SU-DHL-6 (cell line): ENCODE data around the gene ROR1.

Experiments used
- H2AFZ ChIP-seq: fragments of 200-600 bp; sonication (generic); 2 replicates; pipeline ENCODE4 v1.6.1; 2014; ENCODE audit warnings: low read depth, mild to moderate bottlenecking, moderate library complexity, mixed read lengths, antibody characterized with exemption, low read length; ENCODE audit not compliant: severe bottlenecking
- H3F3A ChIP-seq: fragments of 200-600 bp; shearing (Covaris generic); 2 replicates; pipeline ENCODE4 v1.6.0; 2016; ENCODE audit warnings: antibody characterized with exemption, mild to moderate bottlenecking; ENCODE audit not compliant: insufficient read depth
- H3K27ac ChIP-seq: fragments of 200-600 bp; sonication (generic); 2 replicates; pipeline ENCODE4 v1.5.1; 2016; ENCODE audit warnings: low read depth, mild to moderate bottlenecking, low read length, moderate library complexity, mixed read lengths
- H3K27me3 ChIP-seq: fragments of 200-600 bp; sonication (generic), shearing (Covaris generic); 2 replicates; pipeline ENCODE4 v1.6.0; 2014; ENCODE audit warnings: mild to moderate bottlenecking, low read length
- H3K36me3 ChIP-seq: fragments of 200-600 bp; sonication (generic); 2 replicates; pipeline ENCODE4 v1.6.1; 2014; ENCODE audit warnings: mild to moderate bottlenecking, low read length, mixed read lengths
- H3K4me2 ChIP-seq: fragments of 300-600, 200-600 bp; shearing (Covaris generic), sonication (generic); 2 replicates; pipeline ENCODE4 v1.6.0; 2014; ENCODE audit warnings: low read length, low read depth, mild to moderate bottlenecking; ENCODE audit not compliant: poor library complexity, severe bottlenecking
- H3K4me3 ChIP-seq: fragments of 200-600 bp; sonication (generic); 2 replicates; pipeline ENCODE4 v1.5.1; 2014; ENCODE audit warnings: antibody characterized with exemption, low read length, mild to moderate bottlenecking, mixed read lengths; ENCODE audit not compliant: insufficient read depth, poor library complexity, severe bottlenecking
- H3K79me2 ChIP-seq: fragments of 200-600 bp; sonication (generic); 2 replicates; pipeline ENCODE4 v1.6.1; 2014; ENCODE audit warnings: mild to moderate bottlenecking, low read length, moderate library complexity; ENCODE audit not compliant: insufficient read depth
- H3K9ac ChIP-seq: fragments of 200-600 bp; sonication (generic); 2 replicates; pipeline ENCODE4 v1.7.0; 2014; ENCODE audit warnings: mild to moderate bottlenecking, low read length
- H3K9me2 ChIP-seq: fragments of 200-600 bp; sonication (generic); replicated peaks from 2 replicates; pipeline ENCODE4 v1.6.1; 2014; ENCODE audit warnings: low read length; ENCODE audit not compliant: insufficient read depth
- H3K9me3 ChIP-seq: fragments of 200-600 bp; sonication (generic); 2 replicates; pipeline ENCODE4 v1.6.1; 2014; ENCODE audit warnings: low read length, mixed read lengths; ENCODE audit not compliant: insufficient read depth
- H4K20me1 ChIP-seq: fragments of 200-600 bp; sonication (generic); 2 replicates; pipeline ENCODE4 v1.6.1; 2014; ENCODE audit warnings: low read depth, mild to moderate bottlenecking, antibody characterized with exemption, low read length, moderate library complexity, mixed read lengths
- CTCF ChIP-seq: fragments of 200-600 bp; sonication (generic); IDR thresholded peaks from one replicate; pipeline ENCODE4 v1.5.1; 2017; ENCODE audit warnings: antibody characterized with exemption, mild to moderate bottlenecking, low read length, moderate library complexity; ENCODE audit not compliant: insufficient read depth, poor library complexity, severe bottlenecking
- EZH2phosphoT487 ChIP-seq: fragments of 200-600 bp; sonication (generic), shearing (Covaris generic); conservative IDR thresholded peaks from 2 replicates; pipeline ENCODE4 v1.6.1; 2018; ENCODE audit warnings: mild to moderate bottlenecking, antibody characterized with exemption, low read length, moderate library complexity, mixed read lengths

ROR1 gene

DNA sequence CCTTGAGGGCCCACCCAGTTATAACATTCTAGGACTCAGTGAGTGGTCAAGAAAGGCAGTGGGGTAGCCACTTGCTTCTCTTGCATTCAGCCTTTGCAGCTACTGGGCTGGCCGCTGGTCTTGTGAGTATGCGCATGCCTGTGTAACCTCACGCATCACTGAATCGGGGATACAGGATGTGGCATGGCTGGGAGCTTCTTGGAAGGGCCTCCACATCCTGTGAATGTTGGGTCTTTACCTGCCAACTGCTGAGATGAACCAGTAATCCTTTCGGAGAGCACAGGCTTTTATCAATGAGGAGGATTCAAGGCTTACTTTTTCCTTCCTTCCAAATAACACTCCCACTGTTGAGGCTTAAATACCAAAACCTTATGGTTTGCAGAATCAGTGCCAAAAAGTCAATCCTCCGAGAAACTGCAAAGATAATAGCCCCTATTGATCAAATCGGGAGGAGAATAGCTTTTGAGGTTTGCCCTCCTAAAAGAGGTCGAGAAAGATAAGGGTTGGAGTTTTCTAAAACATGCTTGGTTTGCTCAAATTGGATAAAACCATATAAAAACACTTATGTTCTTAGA lies 230.7 kb downstream of the ROR1 start:
- H3K4me3 ChIP-seq, result no peak overlapping the region
- H3K9me3 ChIP-seq, result no peaks in the 10 kb centered on the region
- no peaks in the 10 kb centered on the region for H4K20me1 ChIP-seq
- no peaks in the 10 kb centered on the region for H3K79me2 ChIP-seq
- H2AFZ ChIP-seq, result no peak overlapping the region
- no peak overlapping the region for H3K27ac ChIP-seq
- TF ChIP-seq EZH2phosphoT487 (no peak), CTCF (no peak)
- H3K4me2 ChIP-seq, result no peak overlapping the region
- H3K36me3 ChIP-seq, result no peaks in the 10 kb centered on the region
- H3F3A ChIP-seq, result no peaks in the 10 kb centered on the region
- no peak overlapping the region for H3K9ac ChIP-seq
- no peaks in the 10 kb centered on the region for H3K9me2 ChIP-seq
- H3K27me3 ChIP-seq, result no peaks in the 10 kb centered on the region

- Histone ChIP-seq H3K79me2 (no peaks in the 10 kb centered on the region), H3K9me2 (no peaks in the 10 kb centered on the region), H3K27me3 (no peaks in the 10 kb centered on the region), H3K9ac (no peak overlapping the region), H2AFZ (no peak overlapping the region), H3K36me3 (no peaks in the 10 kb centered on the region), H3K4me2 (no peak overlapping the region), H4K20me1 (no peaks in the 10 kb centered on the region), H3K27ac (no peak overlapping the region), H3F3A (no peaks in the 10 kb centered on the region), H3K4me3 (no peak overlapping the region), H3K9me3 (no peaks in the 10 kb centered on the region)
- TF ChIP-seq EZH2phosphoT487 (no peak), CTCF (no peak)
Observed at GRCh38 chr1:64005801-64006200, 232.0 kb downstream of the ROR1 start.

GRCh38 chr1:64006276-64007051 lies 232.6 kb downstream of the ROR1 start:
- Histone ChIP-seq H2AFZ (no peak overlapping the region), H3K36me3 (no peaks in the 10 kb centered on the region), H3K27me3 (no peaks in the 10 kb centered on the region), H3K9ac (no peak overlapping the region), H3K79me2 (no peaks in the 10 kb centered on the region), H4K20me1 (no peaks in the 10 kb centered on the region), H3K27ac (no peak overlapping the region), H3K4me3 (no peak overlapping the region), H3K9me3 (no peaks in the 10 kb centered on the region), H3F3A (no peaks in the 10 kb centered on the region), H3K9me2 (no peaks in the 10 kb centered on the region), H3K4me2 (no peak overlapping the region)
- TF ChIP-seq EZH2phosphoT487, result no peak
- TF ChIP-seq CTCF, result no peak
